Right lobe of liver (tissue), 4 donors: ENCODE measurements around the gene DNMT3B.

ENCODE experiments used
- POLR2A ChIP-seq: fragments of 450-650 bp; IDR thresholded peaks from one replicate; pipeline ENCODE4 v1.6.1; 2017; ENCODE audit warnings: antibody characterized with exemption, mild to moderate bottlenecking
- TF ChIP-seq, protein P1 (sequence below), 4 donors: fragments of 200-600 bp in 3 of 4; fragments of 450-650 bp in 1 of 4; IDR thresholded peaks; one replicate each; pipeline versions ENCODE4 v1.5.1 to v1.8.0; 2016 to 2022; ENCODE audit warnings: antibody characterized with exemption in 4 of 4, mild to moderate bottlenecking in 2 of 4
- donor health status: DM: no; HTN: no; CAD: no.
- donor health status: DM: no; HTN: no; CAD: no.
- donor health status: DM: no; HTN: yes; CAD: no.

DNA sequence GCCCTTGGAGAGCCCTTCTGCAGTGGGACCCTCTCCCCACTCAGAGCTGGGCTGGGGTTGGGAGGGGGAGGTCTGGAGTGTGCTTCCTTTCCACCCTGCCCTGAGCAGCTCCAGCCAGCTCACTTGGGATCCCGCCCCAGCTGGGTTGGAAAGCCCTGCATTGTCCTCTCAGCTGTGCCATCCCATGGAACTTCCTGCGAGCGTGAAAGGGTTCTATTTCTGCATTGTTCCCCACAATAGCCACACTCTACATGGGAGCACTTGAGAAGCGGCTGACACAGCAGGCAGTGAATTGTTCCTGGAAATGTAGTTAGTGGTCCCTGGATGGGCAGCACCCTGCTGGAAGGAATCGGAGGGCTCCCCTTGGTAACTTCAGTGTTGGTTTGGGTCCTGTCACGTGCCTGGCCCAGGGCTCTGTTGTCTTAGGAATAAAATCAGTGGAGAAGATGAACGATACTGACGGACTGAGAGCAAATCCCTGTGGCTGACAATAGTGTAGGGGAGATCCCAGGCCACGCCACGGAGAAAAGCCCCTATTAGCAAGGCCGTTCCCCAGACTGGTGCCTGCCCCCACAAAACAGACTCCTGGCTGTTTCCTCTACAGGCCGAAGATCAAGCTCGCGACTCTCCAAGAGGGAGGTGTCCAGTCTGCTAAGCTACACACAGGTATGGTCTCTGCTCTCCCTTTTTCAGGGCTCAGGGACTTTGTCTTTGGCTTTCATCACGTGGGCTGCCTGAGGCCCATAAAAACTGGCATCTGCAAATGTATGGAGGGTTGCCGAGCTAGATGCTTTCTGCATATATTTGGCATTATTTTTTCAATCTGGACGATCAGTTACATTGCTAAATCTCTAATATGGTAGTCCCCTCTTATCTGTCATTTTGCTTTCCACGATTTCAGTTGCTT, 18.8 kb downstream of the DNMT3B start:
- TF ChIP-seq POLR2A = no peak
- TF ChIP-seq, protein P1, sequence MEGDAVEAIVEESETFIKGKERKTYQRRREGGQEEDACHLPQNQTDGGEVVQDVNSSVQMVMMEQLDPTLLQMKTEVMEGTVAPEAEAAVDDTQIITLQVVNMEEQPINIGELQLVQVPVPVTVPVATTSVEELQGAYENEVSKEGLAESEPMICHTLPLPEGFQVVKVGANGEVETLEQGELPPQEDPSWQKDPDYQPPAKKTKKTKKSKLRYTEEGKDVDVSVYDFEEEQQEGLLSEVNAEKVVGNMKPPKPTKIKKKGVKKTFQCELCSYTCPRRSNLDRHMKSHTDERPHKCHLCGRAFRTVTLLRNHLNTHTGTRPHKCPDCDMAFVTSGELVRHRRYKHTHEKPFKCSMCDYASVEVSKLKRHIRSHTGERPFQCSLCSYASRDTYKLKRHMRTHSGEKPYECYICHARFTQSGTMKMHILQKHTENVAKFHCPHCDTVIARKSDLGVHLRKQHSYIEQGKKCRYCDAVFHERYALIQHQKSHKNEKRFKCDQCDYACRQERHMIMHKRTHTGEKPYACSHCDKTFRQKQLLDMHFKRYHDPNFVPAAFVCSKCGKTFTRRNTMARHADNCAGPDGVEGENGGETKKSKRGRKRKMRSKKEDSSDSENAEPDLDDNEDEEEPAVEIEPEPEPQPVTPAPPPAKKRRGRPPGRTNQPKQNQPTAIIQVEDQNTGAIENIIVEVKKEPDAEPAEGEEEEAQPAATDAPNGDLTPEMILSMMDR (IDR thresholded peaks at IDR 0.05) = no peak
